Measurements from ENCODE around the gene HTT-AS.

Gene HTT-AS

GRCh38 chr4:3046623-3047022 is 27.7 kb downstream of the HTT-AS start:
- no peak overlapping the region for H3K9ac ChIP-seq
- no peaks in the 10 kb centered on the region for H3K27me3 ChIP-seq (ENCODE audit: control insufficient read depth, insufficient read depth, low read length)
- no peaks in the 10 kb centered on the region for H3K36me3 ChIP-seq (ENCODE audit: control insufficient read depth, insufficient read depth, low read length)
- TF ChIP-seq, protein P1, sequence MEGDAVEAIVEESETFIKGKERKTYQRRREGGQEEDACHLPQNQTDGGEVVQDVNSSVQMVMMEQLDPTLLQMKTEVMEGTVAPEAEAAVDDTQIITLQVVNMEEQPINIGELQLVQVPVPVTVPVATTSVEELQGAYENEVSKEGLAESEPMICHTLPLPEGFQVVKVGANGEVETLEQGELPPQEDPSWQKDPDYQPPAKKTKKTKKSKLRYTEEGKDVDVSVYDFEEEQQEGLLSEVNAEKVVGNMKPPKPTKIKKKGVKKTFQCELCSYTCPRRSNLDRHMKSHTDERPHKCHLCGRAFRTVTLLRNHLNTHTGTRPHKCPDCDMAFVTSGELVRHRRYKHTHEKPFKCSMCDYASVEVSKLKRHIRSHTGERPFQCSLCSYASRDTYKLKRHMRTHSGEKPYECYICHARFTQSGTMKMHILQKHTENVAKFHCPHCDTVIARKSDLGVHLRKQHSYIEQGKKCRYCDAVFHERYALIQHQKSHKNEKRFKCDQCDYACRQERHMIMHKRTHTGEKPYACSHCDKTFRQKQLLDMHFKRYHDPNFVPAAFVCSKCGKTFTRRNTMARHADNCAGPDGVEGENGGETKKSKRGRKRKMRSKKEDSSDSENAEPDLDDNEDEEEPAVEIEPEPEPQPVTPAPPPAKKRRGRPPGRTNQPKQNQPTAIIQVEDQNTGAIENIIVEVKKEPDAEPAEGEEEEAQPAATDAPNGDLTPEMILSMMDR (IDR thresholded peaks at IDR 0.05): no peak
- no peak overlapping the region for H3K27ac ChIP-seq
- H2AFZ ChIP-seq: no peak overlapping the region
- no peaks in the 10 kb centered on the region for H3K4me1 ChIP-seq
- H3K4me2 ChIP-seq (ENCODE audit: low read length): no peak overlapping the region
- H3K79me2 ChIP-seq: no peaks in the 10 kb centered on the region
- H3K4me3 ChIP-seq (ENCODE audit: low read depth, low read length): no peak overlapping the region
- no peaks in the 10 kb centered on the region for H3K9me3 ChIP-seq (ENCODE audit: control insufficient read depth, low read length)

- Histone ChIP-seq H3K4me2 (ENCODE audit: low read length) (no peak overlapping the region), H3K27ac (no peak overlapping the region), H3K79me2 (no peaks in the 10 kb centered on the region), H3K9ac (no peak overlapping the region), H3K36me3 (ENCODE audit: control insufficient read depth, insufficient read depth, low read length) (no peaks in the 10 kb centered on the region), H3K4me3 (ENCODE audit: low read depth, low read length) (no peak overlapping the region), H2AFZ (no peak overlapping the region), H3K4me1 (no peaks in the 10 kb centered on the region), H3K27me3 (ENCODE audit: control insufficient read depth, insufficient read depth, low read length) (no peaks in the 10 kb centered on the region), H3K9me3 (ENCODE audit: control insufficient read depth, low read length) (no peaks in the 10 kb centered on the region)
- TF ChIP-seq, protein P1 (IDR thresholded peaks at IDR 0.05): no peak
Observed at GRCh38 chr4:3046162-3046561, 28.2 kb downstream of the HTT-AS start.

GRCh38 chr4:3044870-3045819 is 29.2 kb downstream of the HTT-AS start:
- TF ChIP-seq, protein P1 (IDR thresholded peaks at IDR 0.05): no peak
- H3K27me3 ChIP-seq (ENCODE audit: control insufficient read depth, insufficient read depth, low read length): no peaks in the 10 kb centered on the region
- no peak overlapping the region for H3K4me2 ChIP-seq (ENCODE audit: low read length)
- no peaks in the 10 kb centered on the region for H3K9me3 ChIP-seq (ENCODE audit: control insufficient read depth, low read length)
- H3K9ac ChIP-seq: no peak overlapping the region
- no peaks in the 10 kb centered on the region for H3K79me2 ChIP-seq
- no peak overlapping the region for H3K4me3 ChIP-seq (ENCODE audit: low read depth, low read length)
- H3K27ac ChIP-seq: no peak overlapping the region
- no peaks in the 10 kb centered on the region for H3K36me3 ChIP-seq (ENCODE audit: control insufficient read depth, insufficient read depth, low read length)
- no peak overlapping the region for H2AFZ ChIP-seq
- H3K4me1 ChIP-seq: no peaks in the 10 kb centered on the region

DNA sequence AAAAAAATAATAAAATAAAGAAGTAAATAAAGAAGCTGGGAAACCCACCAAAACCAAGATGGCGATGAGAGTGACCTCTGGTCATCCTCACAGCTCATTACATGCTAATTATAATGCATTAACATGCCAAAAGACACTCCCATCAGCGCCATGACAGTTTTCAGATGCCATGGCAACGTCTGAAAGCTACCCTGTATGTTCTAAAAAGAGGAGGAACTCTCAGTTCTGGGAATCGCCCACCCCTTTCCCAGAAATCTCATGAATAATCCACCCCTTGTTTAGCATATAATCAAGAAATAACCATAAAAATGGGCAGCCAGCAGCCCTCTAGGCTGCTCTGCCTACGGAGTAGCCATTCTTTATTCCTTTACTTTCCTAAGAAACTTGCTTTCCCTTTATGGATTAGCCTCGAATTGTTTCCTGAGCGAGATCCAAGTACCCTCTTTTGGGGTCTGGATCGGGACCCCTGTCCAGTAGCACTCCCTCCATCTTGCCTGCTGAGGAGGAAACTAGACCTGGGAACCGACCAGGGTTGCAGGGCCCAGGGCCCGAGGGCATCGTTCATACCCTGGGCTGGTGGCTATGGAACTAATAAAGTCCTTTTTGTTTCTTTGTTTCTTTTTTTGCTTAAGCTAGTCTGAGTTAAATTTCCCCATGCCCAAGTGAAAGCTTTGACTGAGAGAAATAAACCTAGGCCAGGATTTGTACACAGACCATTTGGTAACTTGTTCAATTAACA is 30.9 kb downstream of the HTT-AS start:
- Histone ChIP-seq H3K4me2 (ENCODE audit: low read length) (no peak overlapping the region), H3K9ac (no peak overlapping the region), H3K4me3 (ENCODE audit: low read depth, low read length) (no peak overlapping the region), H3K27me3 (ENCODE audit: control insufficient read depth, insufficient read depth, low read length) (no peaks in the 10 kb centered on the region), H3K36me3 (ENCODE audit: control insufficient read depth, insufficient read depth, low read length) (no peaks in the 10 kb centered on the region), H2AFZ (no peak overlapping the region), H3K27ac (no peak overlapping the region), H3K4me1 (no peaks in the 10 kb centered on the region), H3K9me3 (ENCODE audit: control insufficient read depth, low read length) (no peaks in the 10 kb centered on the region), H3K79me2 (no peaks in the 10 kb centered on the region)
- TF ChIP-seq, protein P1 (IDR thresholded peaks at IDR 0.05): no peak
